ENCODE measurements around the gene MICAL3.
"Not testable (repeated sequence)": the region's sequence is repeated elsewhere in the genome, so short reads cannot be mapped to it uniquely, and the experiment has no call there.

The MICAL3 gene

DNA sequence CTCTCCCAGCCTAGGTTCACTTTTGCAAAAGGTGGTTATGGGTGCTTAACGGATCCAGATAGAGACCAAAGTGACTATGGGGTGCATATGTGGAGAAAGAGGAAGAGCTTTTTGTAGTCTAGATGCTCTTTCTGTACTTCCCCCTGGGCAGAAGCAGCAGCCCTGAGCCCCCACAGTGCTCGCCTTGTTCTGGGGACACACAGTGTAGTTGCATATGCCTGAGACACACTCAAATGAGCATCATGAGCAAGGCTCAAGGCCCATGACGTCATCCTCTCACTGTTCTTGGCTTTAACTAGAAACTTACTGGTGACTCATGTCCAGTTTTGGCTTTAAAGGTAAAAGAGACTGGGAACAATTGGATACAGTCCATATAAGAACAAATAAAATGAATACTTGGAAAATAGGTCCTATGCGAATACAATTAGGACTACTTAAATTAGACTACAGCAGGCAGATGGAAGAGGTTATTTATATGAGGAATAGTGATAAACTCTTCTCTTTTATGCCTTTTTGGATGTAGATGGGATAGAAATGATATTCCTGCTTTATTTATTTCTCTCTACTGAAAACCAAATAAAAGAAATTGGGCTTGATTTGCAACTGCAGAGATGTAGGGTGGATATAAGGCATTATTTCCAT lies 33.3 kb upstream of the MICAL3 start:
- Histone ChIP-seq H3K9ac (ENCODE audit: low read depth, low read length) (no peak overlapping the region), H3K36me3 (ENCODE audit: control insufficient read depth, insufficient read depth, low read length) (no peaks in the 10 kb centered on the region), H3K9me3 (ENCODE audit: control insufficient read depth, insufficient read depth, low read length) (no peaks in the 10 kb centered on the region), H3K4me3 (ENCODE audit: low read depth, low read length) (no peak overlapping the region), H3K4me1 (ENCODE audit: control insufficient read depth, insufficient read depth, low read length) (no peaks in the 10 kb centered on the region), H3K27me3 (ENCODE audit: control insufficient read depth, insufficient read depth, low read length) (no peaks in the 10 kb centered on the region)

DNA sequence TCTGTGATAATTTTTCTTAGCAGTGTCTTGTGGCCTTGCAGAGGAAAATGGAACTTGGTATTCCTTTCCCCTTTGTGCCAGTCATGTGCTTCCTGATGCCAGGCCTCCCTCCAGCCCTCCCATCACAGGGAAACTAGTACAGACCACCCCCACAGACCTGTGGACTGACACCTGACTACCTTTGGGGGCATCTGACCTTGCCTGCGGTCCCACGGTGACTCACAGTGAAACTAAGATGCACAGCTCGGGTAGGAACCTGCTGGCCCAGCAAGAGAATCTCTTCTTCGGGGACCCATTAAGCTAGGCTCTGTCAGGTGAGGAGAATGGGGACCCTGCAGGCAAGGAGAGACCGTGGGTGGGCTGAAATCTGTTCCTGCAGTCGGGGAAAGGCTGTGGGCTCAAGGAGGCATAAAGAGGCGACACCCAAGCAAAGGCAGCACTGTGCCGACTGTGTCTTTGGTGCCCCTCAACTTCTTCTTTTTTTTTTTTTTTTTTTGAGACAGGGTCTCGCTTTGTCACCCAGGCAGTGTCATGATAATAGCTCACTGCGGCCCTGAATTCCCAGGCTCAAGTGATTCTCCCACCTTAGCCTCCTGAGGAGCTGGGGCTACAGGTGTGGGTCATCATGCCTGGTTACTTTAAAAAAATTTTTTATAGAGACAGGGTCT lies 32.6 kb upstream of the MICAL3 start:
- no peak overlapping the region for H3K4me3 ChIP-seq (ENCODE audit: low read depth, low read length)
- no peak overlapping the region for H3K9ac ChIP-seq (ENCODE audit: low read depth, low read length)
- no peaks in the 10 kb centered on the region for H3K4me1 ChIP-seq (ENCODE audit: control insufficient read depth, insufficient read depth, low read length)

DNA sequence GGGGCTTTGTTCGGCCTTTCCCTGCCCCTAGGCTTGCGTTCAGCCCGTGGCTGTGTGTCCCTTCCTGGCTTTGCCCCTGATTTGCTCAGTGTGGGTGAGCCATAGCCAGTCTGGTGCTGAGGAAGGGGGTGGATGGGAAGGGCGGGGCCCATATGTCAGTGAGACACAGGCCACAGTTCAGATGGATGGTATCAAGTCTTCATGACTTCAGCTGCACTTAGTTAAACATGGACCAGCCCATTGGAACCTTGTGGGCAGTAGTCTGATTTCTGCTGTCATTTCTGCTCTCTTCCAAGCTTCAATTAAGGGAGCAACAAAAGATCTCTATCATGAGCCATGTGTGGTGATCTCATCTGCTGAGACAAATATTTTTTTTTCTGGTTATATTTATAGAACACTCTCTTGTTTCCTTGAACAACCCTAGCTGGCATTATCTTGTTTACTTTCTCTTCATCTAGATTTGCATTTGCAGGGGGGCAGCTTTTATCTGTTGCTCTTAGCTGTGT lies 31.9 kb upstream of the MICAL3 start:
- Histone ChIP-seq H3K4me1 (ENCODE audit: control insufficient read depth, insufficient read depth, low read length) (no peaks in the 10 kb centered on the region), H3K9ac (ENCODE audit: low read depth, low read length) (no peak overlapping the region), H3K9me3 (ENCODE audit: control insufficient read depth, insufficient read depth, low read length) (no peaks in the 10 kb centered on the region), H3K4me3 (ENCODE audit: low read depth, low read length) (no peak overlapping the region), H3K36me3 (ENCODE audit: control insufficient read depth, insufficient read depth, low read length) (no peaks in the 10 kb centered on the region), H3K27me3 (ENCODE audit: control insufficient read depth, insufficient read depth, low read length) (no peaks in the 10 kb centered on the region)

More for the DNA sequence above, 32.6 kb upstream of the MICAL3 start:
- no peaks in the 10 kb centered on the region for H3K27me3 ChIP-seq (ENCODE audit: control insufficient read depth, insufficient read depth, low read length)
- no peaks in the 10 kb centered on the region for H3K9me3 ChIP-seq (ENCODE audit: control insufficient read depth, insufficient read depth, low read length)
- no peaks in the 10 kb centered on the region for H3K36me3 ChIP-seq (ENCODE audit: control insufficient read depth, insufficient read depth, low read length)

DNA sequence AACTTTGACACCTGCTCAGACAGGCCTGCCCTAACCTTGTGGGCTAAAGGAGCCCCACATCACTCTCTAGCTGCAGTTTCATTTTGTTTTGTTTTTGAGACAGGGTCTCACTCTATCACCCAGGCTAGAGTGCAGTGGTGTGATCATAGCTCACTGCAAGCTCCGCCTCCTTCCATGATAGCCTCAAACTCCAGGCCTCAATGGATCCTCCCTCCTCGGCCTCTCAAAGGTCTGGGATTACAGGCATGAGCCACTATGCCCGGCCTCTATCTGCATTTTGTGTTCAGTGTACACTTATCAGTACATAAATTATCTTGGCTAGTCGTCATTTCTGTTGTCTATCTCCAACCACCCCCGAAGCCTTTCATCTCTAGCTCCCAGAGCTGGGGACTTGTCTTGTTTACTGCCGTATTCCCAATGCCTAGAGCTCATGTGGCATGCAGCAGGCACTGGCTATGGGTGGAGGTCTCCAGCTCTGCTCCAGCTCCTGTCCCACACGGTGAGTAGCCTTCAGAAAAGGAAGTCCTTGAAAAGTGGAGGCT lies 31.3 kb upstream of the MICAL3 start:
- no peaks in the 10 kb centered on the region for H3K9me3 ChIP-seq (ENCODE audit: control insufficient read depth, insufficient read depth, low read length)
- no peaks in the 10 kb centered on the region for H3K4me1 ChIP-seq (ENCODE audit: control insufficient read depth, insufficient read depth, low read length)
- no peaks in the 10 kb centered on the region for H3K36me3 ChIP-seq (ENCODE audit: control insufficient read depth, insufficient read depth, low read length)
- H3K27me3 ChIP-seq (ENCODE audit: control insufficient read depth, insufficient read depth, low read length): no peaks in the 10 kb centered on the region
- H3K9ac ChIP-seq (ENCODE audit: low read depth, low read length): no peak overlapping the region
- H3K4me3 ChIP-seq (ENCODE audit: low read depth, low read length): no peak overlapping the region

DNA sequence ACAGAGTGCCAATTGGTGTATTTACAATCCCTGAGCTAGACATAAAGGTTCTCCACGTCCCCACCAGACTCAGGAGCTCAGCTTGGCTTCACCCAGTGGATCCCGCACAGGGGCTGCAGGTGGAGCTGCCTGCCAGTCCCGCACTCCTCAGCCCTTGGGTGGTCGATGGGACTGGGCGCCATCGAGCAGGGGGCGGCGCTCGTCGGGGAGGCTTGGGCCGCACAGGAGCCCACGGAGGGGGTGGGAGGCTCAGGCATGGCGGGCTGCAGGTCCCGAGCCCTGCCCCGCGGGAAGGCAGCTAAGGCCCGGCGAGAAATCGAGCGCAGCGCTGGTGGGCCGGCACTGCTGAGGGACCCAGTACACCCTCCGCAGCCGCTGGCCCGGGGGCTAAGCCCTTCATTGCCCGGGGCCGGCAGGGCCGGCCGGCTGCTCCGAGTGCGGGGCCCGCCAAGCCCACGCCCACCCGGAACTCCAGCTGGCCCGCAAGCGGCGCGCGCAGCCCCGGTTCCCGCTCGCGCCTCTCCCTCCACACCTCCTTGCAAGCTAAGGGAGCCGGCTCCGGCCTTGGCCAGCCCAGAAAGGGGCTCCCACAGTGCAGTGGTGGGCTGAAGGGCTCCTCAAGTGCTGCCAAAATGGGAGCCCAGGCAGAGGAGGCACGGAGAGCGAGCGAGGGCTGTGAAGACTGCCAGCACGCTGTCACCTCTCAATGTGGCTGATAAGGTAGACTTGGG lies 29.0 kb upstream of the MICAL3 start:
- H3K27me3 ChIP-seq (ENCODE audit: control insufficient read depth, insufficient read depth, low read length): not testable (repeated sequence)

DNA sequence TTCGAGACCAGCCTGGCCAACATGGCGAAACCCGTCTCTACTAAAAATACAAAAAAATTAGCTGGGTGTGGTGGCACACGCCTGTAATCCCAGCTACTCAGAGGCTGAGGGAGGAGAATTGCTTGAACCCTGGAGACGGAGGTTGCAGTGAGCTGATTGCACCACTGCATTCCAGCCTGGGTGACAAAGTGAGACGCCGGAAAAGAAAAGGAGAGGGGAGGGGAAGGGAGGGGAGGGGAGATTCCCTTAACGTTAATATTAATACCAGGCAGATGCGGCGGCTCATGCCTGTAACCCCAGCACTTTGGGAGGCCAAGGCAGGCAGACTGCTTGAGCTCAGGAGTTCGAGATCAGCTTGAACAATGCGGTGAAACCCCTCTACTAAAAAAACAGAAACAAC lies 26.8 kb upstream of the MICAL3 start:
- not testable (repeated sequence) for H3K9ac ChIP-seq (ENCODE audit: low read depth, low read length); H3K27me3 ChIP-seq (ENCODE audit: control insufficient read depth, insufficient read depth, low read length); H3K36me3 ChIP-seq (ENCODE audit: control insufficient read depth, insufficient read depth, low read length); H3K4me3 ChIP-seq (ENCODE audit: low read depth, low read length); H3K9me3 ChIP-seq (ENCODE audit: control insufficient read depth, insufficient read depth, low read length); H3K4me1 ChIP-seq (ENCODE audit: control insufficient read depth, insufficient read depth, low read length)

More for the DNA sequence above, 29.0 kb upstream of the MICAL3 start:
- not testable (repeated sequence) for H3K4me3 ChIP-seq (ENCODE audit: low read depth, low read length); H3K9me3 ChIP-seq (ENCODE audit: control insufficient read depth, insufficient read depth, low read length); H3K9ac ChIP-seq (ENCODE audit: low read depth, low read length); H3K36me3 ChIP-seq (ENCODE audit: control insufficient read depth, insufficient read depth, low read length); H3K4me1 ChIP-seq (ENCODE audit: control insufficient read depth, insufficient read depth, low read length)

DNA sequence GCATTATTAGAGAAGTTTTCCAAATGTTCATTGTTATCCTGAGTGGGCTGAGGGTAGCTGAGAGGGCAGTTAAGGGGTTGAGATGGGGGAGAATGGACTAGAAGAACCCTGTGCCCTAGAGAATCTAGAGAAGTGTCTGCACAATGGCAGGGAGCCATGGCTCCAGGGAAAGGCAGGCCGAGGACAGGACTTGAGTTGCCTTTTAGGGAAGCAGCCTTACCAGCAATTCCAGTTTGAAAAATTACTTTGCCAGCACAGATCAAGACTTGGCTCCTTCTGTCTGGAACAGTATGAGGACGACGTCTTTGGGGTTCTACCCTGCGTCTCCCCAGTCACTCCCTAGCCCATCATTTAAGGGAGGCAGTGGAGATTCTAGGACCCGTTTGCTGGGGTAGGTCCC lies 25.7 kb upstream of the MICAL3 start:
- H3K9ac ChIP-seq (ENCODE audit: low read depth, low read length): no peak overlapping the region
- no peak overlapping the region for H3K4me3 ChIP-seq (ENCODE audit: low read depth, low read length)
- H3K27me3 ChIP-seq (ENCODE audit: control insufficient read depth, insufficient read depth, low read length): no peaks in the 10 kb centered on the region
- H3K4me1 ChIP-seq (ENCODE audit: control insufficient read depth, insufficient read depth, low read length): no peaks in the 10 kb centered on the region
- H3K36me3 ChIP-seq (ENCODE audit: control insufficient read depth, insufficient read depth, low read length): no peaks in the 10 kb centered on the region
- H3K9me3 ChIP-seq (ENCODE audit: control insufficient read depth, insufficient read depth, low read length): no peaks in the 10 kb centered on the region

DNA sequence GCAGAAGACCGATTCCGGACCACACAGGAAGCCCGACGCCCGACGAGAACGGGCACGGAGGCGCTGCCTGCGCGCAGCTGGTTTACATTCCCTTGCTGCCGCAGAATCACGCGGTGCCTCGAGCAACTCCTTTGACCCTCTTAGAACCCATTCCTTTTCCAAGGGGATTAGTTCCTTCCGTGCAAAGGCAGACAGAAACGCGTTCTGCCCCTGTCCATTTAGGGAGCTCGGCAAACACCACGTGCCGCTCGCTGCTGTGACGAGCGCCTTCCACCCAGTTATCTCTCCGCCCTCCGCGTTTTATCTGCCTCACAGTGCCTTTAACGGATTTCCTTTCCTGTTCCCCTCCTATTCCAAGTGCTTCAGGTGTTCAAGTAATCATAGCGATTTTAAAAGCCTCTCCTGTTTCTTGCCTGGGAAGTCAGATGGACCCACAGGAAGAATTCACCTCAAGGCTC lies 24.1 kb upstream of the MICAL3 start:
- Histone ChIP-seq H3K4me1 (ENCODE audit: control insufficient read depth, insufficient read depth, low read length) (no peaks in the 10 kb centered on the region), H3K9ac (ENCODE audit: low read depth, low read length) (no peak overlapping the region), H3K27me3 (ENCODE audit: control insufficient read depth, insufficient read depth, low read length) (no peaks in the 10 kb centered on the region), H3K9me3 (ENCODE audit: control insufficient read depth, insufficient read depth, low read length) (no peaks in the 10 kb centered on the region), H3K36me3 (ENCODE audit: control insufficient read depth, insufficient read depth, low read length) (no peaks in the 10 kb centered on the region), H3K4me3 (ENCODE audit: low read depth, low read length) (no peak overlapping the region)

DNA sequence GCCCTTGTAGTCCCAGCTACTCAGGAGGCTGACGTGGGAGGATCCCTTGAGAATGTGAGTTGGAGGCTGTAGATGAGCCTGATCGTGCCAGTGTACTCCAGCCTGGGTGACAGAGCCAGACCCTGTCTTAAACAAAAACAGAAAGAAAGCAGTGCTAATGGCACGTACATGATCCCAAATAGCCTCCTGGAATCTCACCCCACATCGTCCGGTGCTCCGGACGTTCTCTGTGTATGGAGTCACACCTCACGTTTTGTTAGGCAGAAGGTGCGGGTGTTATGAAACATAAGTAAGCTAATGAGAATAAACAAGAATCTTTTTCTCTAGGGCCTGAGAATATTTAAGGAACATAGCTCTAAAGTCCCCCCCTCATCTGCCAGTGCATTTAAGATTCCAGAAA lies 23.7 kb upstream of the MICAL3 start:
- Histone ChIP-seq H3K27me3 (ENCODE audit: control insufficient read depth, insufficient read depth, low read length) (no peaks in the 10 kb centered on the region), H3K9ac (ENCODE audit: low read depth, low read length) (no peak overlapping the region), H3K9me3 (ENCODE audit: control insufficient read depth, insufficient read depth, low read length) (no peaks in the 10 kb centered on the region), H3K4me1 (ENCODE audit: control insufficient read depth, insufficient read depth, low read length) (no peaks in the 10 kb centered on the region), H3K36me3 (ENCODE audit: control insufficient read depth, insufficient read depth, low read length) (no peaks in the 10 kb centered on the region), H3K4me3 (ENCODE audit: low read depth, low read length) (no peak overlapping the region)

DNA sequence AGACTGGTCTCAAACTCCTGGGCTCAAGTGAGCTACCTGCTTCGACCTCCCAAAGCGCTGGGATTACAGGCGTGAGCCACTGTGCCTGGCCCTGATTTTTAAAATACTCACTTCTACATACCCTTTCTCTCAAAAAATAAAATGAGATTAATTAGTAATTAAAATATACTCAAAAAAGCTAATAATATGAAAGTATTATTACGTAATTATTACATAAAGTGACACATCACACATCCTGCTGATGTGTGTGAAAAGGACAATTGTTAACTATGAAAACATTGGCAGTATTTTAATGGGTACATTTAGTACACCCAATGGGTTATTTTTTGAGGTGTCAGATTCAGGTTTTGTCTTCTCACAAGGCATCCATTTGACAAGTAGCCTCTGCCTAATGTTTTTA lies 21.4 kb upstream of the MICAL3 start:
- Histone ChIP-seq H3K4me3 (ENCODE audit: low read depth, low read length) (no peak overlapping the region), H3K27me3 (ENCODE audit: control insufficient read depth, insufficient read depth, low read length) (no peaks in the 10 kb centered on the region), H3K9me3 (ENCODE audit: control insufficient read depth, insufficient read depth, low read length) (peaks cover 3% of the 10 kb centered on the region), H3K4me1 (ENCODE audit: control insufficient read depth, insufficient read depth, low read length) (no peaks in the 10 kb centered on the region), H3K9ac (ENCODE audit: low read depth, low read length) (no peak overlapping the region), H3K36me3 (ENCODE audit: control insufficient read depth, insufficient read depth, low read length) (no peaks in the 10 kb centered on the region)

DNA sequence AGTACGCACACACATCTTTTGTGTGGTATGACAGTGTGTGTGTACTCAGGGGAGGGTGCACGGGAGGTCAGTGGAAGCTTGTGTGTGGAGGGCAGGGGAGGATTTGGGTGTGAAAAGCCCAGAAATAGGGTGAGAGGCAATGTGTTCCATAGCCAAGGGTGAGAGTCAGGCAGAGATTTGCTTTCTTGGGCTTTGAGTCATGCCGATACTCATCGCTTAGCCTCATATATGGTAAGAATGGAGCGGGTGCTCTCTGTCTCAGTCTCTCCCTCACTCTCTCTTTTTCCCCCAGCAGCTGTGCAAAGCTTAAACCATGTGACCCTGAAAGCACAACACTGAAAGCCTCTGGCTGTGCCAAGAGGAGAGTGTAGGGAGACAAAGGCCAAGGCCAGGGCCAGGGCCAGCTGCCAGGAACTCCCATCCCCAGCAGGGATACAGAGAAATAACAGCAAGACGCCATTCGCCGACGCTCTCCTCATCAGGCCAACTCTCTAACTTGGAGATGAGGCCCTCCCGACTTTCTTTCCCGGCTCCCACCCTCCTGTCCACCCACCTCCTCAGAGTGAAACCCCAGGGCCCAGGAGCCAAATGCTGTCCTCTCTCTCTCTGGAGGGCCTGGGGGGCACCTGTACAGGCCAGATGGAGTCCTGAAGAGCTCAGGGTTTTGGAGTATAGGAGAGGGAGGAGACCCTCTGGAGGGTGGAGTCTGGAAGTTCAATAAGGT lies 20.3 kb upstream of the MICAL3 start:
- H3K27me3 ChIP-seq (ENCODE audit: control insufficient read depth, insufficient read depth, low read length): no peaks in the 10 kb centered on the region
- no peaks in the 10 kb centered on the region for H3K4me1 ChIP-seq (ENCODE audit: control insufficient read depth, insufficient read depth, low read length)
- H3K9me3 ChIP-seq (ENCODE audit: control insufficient read depth, insufficient read depth, low read length): peaks cover 3% of the 10 kb centered on the region
- no peak overlapping the region for H3K9ac ChIP-seq (ENCODE audit: low read depth, low read length)
- no peak overlapping the region for H3K4me3 ChIP-seq (ENCODE audit: low read depth, low read length)
- H3K36me3 ChIP-seq (ENCODE audit: control insufficient read depth, insufficient read depth, low read length): no peaks in the 10 kb centered on the region

All from iPS-15b (cell line).